Keratinocyte (primary cell): ENCODE data around the gene RING1.

Experiments used
- CTCF ChIP-seq, 3 experiments: IDR thresholded peaks in 1 of 3; conservative IDR thresholded peaks in 1 of 3; optimal IDR thresholded peaks in 1 of 3; 2 replicates in 2 of 3; 3 replicates in 1 of 3; pipeline versions ENCODE3 to v1.5.1; 2011; ENCODE audit warnings: low read length in 3 of 3, mild to moderate bottlenecking in 3 of 3, moderate library complexity in 2 of 3, control low read depth in 1 of 3, inconsistent platforms in 1 of 3; ENCODE audit not compliant: insufficient read depth in 2 of 3; ENCODE audit errors: extremely low read depth in 1 of 3
- EZH2 ChIP-seq: IDR thresholded peaks from one replicate; pipeline ENCODE4 v1.6.1; 2012; ENCODE audit warnings: inconsistent platforms, mild to moderate bottlenecking, low read length, moderate library complexity

- TF ChIP-seq CTCF (optimal IDR thresholded peaks at IDR 0.05 in 1 of 3, IDR thresholded peaks at IDR 0.05 in 1 of 3, conservative IDR thresholded peaks at IDR 0.05 in 1 of 3; ENCODE audit: extremely low read depth in 1 of 3, insufficient read depth in 2 of 3, low read length in 3 of 3) (no peak), EZH2 (no peak)
Measured at GRCh38 chr6:33169291-33170175, 38.8 kb upstream of the RING1 start.
